DMS79 treated with DMSO at 0.1 percent for 48 hours (cell line): ENCODE data around the gene VAC14.
A peak's percentile ranks its signal among the peaks of the same experiment; 100 is the strongest.

Experiments used
- DNase-seq: peaks from one replicate; lab custom pipeline; 2025; lab: John Stamatoyannopoulos, UW

Gene VAC14

GRCh38 chr16:70706948-70707465 lies 94.0 kb downstream of the VAC14 start:
- no peak for DNase-seq

DNA sequence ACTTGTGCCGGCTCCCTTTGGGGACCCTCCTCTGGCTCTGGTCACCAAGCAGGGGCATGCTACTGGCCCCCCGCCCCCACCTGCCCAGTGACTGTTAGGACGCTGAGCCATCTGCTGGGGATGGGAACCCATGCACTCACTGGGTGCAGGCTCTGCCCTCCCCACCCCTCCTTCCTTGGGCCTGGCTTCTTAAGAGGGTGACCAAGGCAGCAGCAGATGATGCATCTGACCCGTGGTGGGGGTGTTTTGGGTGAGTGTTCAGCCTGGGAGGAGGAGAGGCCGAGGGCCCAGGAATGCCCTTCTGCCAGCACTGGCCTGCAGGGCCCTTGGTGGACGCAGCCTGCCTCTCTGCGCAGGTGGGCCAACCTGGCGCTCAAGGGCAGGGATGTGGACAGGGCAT lies 95.9 kb downstream of the VAC14 start:
- DNase-seq: no peak

DNA sequence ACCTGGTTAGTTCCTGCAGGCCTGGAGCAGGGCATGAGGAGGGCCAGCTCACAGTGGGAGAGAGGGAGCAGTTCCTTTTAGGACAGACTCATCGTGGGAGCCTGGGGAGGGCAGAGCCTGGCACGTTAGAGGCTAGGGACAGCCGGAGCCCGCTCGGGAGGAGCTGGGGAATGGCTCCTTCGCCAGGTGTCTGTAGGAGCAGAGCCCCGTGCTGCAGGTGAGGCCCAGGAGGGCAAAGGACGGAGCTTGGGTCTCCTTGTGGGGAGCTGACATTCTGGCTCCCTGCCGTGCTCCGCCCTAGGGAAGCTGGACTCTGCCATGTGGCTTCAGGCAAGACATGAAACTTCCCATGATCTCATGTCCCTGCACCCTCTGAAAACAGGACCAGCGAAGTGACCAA lies 96.4 kb downstream of the VAC14 start:
- no peak for DNase-seq

GRCh38 chr16:70703835-70704381 lies 97.0 kb downstream of the VAC14 start:
- DNase-seq: no peak

- no peak for DNase-seq
These were observed 97.7 kb downstream of the VAC14 start for GRCh38 chr16:70703041-70703834.

- DNase-seq: peak; percentile 8
These were observed 98.3 kb downstream of the VAC14 start for GRCh38 chr16:70702624-70703023.

DNA sequence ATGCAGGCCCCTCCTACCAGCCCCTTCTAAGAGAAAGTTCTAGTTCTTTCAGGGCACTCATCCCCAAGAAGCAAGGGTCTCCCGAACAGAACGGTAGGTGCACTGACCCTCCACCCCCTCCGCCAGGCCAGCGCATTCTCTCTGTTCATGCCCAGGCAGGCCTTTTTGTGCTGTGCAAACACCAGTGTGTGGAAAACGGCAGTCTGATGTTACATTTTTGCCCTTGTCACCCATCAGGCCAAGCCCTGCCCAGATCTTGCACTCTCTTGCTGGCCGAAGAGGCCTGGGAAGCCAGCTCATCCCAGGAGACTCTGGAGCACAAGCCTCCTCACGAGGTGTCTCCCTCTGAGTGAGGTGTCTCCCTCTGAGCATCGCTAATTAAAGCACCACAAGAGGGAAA lies 99.0 kb downstream of the VAC14 start:
- DNase-seq: no peak

- no peak for DNase-seq
These were observed 99.4 kb downstream of the VAC14 start for GRCh38 chr16:70701596-70701995.

GRCh38 chr16:70701036-70701435 lies 99.9 kb downstream of the VAC14 start:
- no peak for DNase-seq

GRCh38 chr16:70700101-70701020 lies 100.6 kb downstream of the VAC14 start:
- peak; percentile 6 for DNase-seq

- no peak for DNase-seq
These were observed 101.3 kb downstream of the VAC14 start for GRCh38 chr16:70699696-70700095.

- DNase-seq: no peak
These were observed 102.1 kb downstream of the VAC14 start for GRCh38 chr16:70698901-70699300.

DNA sequence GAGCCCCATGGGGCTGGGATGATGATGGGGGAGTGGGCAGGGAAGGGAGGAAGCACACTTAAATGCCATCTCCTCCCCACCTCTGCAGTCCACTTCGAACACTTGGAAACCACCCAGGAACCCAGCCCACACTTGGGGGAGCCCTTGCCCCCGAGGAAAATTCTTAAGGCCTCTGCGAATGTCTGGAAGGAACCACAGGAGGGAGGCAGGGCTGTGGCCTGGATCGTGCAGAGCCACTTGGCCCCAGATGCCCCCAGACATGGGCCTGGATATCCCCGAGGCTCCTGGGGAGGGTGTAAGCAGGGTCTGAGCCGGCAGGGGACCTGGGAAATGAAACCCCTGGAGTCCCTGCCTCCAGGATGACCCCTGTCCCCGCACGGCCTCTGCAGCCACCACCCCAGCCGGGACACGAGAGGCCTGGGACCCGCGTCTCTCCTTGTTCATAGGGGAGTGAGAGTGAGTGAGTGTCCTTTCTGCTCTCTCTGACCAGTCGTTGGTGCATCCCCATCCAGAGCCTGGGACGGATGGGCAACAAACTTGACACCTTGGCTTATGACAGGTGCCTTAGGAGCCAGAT lies 103.3 kb downstream of the VAC14 start:
- no peak for DNase-seq

- no peak for DNase-seq
These were observed 103.9 kb downstream of the VAC14 start for GRCh38 chr16:70696952-70697593.

- DNase-seq: no peak
These were observed 104.6 kb downstream of the VAC14 start for GRCh38 chr16:70696355-70696754.

DNA sequence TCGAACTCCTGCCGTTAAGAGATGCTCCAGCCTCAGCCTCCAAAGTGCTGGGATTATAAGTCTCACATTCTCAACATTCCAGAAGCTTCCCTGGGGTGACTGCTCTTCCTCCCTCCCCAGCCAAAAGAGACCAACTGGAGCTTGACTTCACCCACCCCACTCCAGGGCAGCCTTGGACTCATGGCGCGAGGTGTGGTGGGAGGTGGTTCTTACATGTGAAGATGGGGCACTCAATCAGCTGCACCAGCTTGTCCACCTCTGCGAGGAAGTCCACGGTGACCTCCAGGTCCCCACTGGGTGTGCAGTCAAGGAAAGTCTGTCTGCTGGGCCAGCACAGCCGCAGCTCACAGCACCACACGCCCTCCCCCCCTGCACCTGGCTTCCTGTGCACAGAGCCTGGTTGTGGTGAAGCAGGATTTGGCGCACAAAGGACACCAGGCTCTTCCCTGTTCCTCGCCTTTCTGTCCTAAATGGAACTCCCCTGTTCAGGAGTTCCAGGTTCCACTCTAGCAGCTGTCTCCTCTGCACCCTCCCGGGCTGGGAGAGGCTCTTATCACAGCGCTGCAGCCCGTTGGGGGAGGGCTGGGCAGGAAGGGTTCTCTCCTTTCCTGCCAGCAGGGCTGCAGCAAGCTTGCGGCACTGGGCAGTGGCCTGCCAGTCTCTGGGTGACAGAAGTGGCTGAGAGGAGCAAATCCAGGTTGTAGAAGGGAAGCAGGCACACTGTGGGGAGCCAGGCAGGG lies 105.5 kb downstream of the VAC14 start:
- no peak for DNase-seq

GRCh38 chr16:70694868-70695218 lies 106.1 kb downstream of the VAC14 start:
- DNase-seq: no peak

GRCh38 chr16:70694088-70694867 lies 106.7 kb downstream of the VAC14 start:
- no peak for DNase-seq

- no peak for DNase-seq
These were observed 107.9 kb downstream of the VAC14 start for GRCh38 chr16:70692873-70693671.
